Kidney epithelial cell (primary cell): ENCODE results near the gene CTTN. TPM values are rescaled to one million over a fixed set of nuclear protein-coding genes. Genes with fewer than 3 reads are reported as not detected.

ENCODE experiments used
- DNase-seq: peaks from one replicate; pipeline ENCODE4 v3.0.0-alpha.2; 2010; ENCODE audit warnings: low read depth
- H3K27me3 ChIP-seq: 2 replicates; pipeline ENCODE4 v1.6.0; 2011; ENCODE audit warnings: low read length; ENCODE audit not compliant: control insufficient read depth, insufficient read depth
- H3K36me3 ChIP-seq: 2 replicates; pipeline ENCODE4 v1.5.1; 2011; ENCODE audit warnings: low read length; ENCODE audit not compliant: control insufficient read depth, insufficient read depth
- H3K4me3 ChIP-seq: 2 replicates; pipeline ENCODE4 v1.5.1; 2011; ENCODE audit warnings: low read depth, mild to moderate bottlenecking, control low read depth, low read length
- CTCF ChIP-seq: IDR thresholded peaks from 2 replicates; pipeline ENCODE4 v1.5.1; 2011; ENCODE audit warnings: mild to moderate bottlenecking, moderate library complexity, low read length, control low read depth, inconsistent platforms; ENCODE audit not compliant: insufficient read depth, poor library complexity, severe bottlenecking
- total RNA-seq: library from RNA; depleted of rRNA; stranded (reverse); fragments of >200 nt; gene quantifications from 2 replicates; pipeline ENCODE4 v1.2.3, GENCODE V29; 2015

Gene CTTN
- total RNA-seq, 1 donor from 2014 or later, result 296 TPM

GRCh38 chr11:70470127-70470526 lies 71.8 kb downstream of the CTTN start:
- no peak overlapping the region for H3K4me3 ChIP-seq
- H3K27me3 ChIP-seq, result peaks cover 2% of the 10 kb centered on the region
- H3K36me3 ChIP-seq, result no peaks in the 10 kb centered on the region
- TF ChIP-seq CTCF, result no peak
- DNase-seq, result no peak

- TF ChIP-seq CTCF, result no peak
- no peaks in the 10 kb centered on the region for H3K36me3 ChIP-seq
- H3K27me3 ChIP-seq, result no peaks in the 10 kb centered on the region
- no peak overlapping the region for H3K4me3 ChIP-seq
- no peak for DNase-seq
Observed at GRCh38 chr11:70471254-70471653, 72.9 kb downstream of the CTTN start.

- H3K27me3 ChIP-seq, result no peaks in the 10 kb centered on the region
- no peak for DNase-seq
- no peak for TF ChIP-seq CTCF
- no peak overlapping the region for H3K4me3 ChIP-seq
- no peaks in the 10 kb centered on the region for H3K36me3 ChIP-seq
Observed at GRCh38 chr11:70472240-70472639, 73.9 kb downstream of the CTTN start.

GRCh38 chr11:70473186-70473872 lies 75.0 kb downstream of the CTTN start:
- no peak for TF ChIP-seq CTCF
- Histone ChIP-seq H3K4me3 (no peak overlapping the region), H3K36me3 (no peaks in the 10 kb centered on the region), H3K27me3 (no peaks in the 10 kb centered on the region)
- DNase-seq, result no peak

GRCh38 chr11:70473873-70474690 lies 75.8 kb downstream of the CTTN start:
- no peak for TF ChIP-seq CTCF
- no peak for DNase-seq
- H3K27me3 ChIP-seq, result no peaks in the 10 kb centered on the region

More at GRCh38 chr11:70473873-70474690, 75.8 kb downstream of the CTTN start:
- Histone ChIP-seq H3K36me3 (no peaks in the 10 kb centered on the region), H3K4me3 (no peak overlapping the region)
